ENCODE data around the gene NFYA.

Gene NFYA

DNA sequence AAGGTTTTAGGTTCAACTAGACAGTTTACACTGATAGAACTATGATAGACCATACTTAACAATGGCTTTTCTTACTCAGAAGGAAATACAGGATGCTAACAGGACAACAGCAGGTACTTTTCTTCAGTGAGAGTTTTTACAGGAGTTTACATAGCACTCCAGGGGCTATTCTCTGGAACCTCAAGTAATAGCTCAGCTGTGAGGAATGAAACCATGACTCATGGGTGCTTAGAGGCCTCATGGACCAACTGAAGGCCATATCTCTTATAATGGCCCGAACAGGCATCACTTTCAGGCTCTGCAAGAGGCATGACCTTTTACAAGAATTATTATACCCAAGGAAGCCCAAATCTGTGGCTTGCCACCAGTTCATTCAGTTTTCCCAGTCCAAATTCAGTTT, 49.6 kb downstream of the NFYA start:
- DNase-seq = no peak

DNA sequence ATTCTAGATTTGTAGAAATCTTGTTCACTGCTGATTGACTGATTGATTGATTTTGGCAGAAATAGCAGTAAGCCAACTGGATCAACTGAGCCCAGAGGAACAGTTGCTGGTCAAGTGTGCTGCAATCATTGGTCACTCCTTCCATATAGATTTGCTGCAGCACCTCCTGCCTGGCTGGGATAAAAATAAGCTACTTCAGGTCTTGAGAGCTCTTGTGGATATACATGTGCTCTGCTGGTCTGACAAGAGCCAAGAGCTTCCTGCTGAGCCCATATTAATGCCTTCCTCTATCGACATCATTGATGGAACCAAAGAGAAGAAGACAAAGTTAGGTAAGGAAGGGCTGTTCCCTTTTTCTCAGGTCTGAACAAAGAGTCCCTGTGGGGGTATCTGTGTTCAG, 50.1 kb downstream of the NFYA start:
- no peak for DNase-seq

DNA sequence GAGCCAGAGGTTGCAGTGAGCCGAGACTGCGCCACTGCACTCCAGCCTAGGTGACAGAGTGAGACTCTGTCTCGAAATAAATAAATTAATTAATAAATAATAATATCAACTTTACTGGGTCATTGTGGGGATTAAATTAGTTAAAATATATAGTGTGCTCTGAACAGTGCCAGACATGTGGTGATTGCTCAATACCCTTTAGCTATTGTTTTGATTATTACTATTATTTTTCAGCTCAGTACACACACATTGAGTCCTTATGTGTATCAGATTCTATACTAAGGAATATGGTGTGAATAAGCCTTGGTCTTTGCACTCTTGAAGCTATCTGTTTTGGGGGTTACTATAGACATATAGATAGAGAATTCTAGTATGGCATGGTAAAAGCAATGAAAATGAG, 52.5 kb downstream of the NFYA start:
- no peak for DNase-seq

DNA sequence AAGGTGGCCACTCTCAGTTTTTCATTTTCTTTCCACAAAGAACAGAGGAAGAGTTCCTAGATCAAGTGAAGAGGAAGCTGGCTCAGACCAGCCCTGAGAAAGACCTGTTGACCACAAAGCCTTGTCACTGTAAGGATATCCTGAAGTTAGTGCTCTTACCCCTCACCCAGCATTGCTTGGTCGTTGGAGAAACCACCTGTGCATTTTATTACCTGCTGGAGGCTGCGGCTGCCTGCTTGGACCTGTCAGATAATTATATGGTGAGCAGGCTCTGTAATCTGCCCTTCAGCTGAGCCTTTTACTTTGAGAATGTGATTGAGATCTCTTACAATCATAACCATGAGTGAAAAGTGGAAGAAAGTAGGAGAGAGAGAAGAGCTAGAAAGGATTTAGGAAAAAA, 59.5 kb downstream of the NFYA start:
- DNase-seq = no peak

DNA sequence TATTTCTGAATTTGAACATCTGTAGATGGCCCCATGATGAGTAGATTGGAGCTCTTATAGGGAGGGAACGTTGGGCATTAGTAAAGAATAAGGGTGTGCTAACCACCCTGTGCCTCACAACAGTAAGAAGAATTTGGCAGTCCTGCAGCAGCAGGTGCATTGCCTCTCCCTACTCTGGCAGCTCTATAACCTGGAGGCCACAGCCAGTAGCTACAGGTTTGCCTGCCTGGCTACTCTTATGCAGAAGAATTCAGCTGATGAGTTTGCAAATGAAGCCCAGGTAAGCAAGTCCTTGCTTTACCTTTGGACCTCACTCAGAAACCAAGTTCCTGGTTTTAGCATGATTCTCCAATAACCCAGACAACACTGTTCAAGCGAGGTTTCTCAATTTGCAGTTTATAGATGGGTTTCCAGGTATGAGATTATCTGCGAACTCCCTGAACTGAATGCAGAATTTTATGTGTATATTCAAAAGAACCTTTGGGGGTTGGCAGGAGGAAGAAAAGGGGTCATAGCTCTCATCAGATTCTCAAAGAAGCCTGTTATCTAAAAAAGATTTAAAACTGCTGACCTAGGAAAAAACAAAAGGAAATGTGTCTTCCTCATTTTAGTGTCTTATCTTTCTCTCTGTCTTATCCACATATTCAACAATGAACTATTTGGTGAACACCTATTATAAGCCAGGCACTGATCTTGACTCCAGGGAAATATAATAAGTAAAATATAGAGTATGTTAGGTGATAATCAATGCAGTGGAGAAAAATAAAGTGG, 62.5 kb downstream of the NFYA start:
- DNase-seq = no peak

DNA sequence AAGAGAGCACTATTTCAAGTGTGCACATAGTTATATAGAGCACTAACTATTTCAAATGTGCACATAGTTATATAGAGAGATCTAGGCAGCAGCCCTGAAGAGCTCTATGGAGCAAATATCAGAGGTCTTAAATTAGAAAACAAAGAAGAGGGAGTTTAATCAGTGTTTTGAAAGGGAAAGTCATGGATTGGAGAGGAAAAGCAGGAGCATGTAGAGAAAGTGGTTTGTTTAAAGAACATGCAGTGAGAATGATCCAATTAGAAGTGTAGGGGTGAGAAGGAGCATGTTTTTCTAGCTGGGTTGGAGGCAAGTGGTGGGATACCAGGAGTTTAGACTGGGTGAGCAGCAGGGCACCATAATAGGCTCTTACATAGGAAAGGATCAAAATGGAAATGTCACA, 64.1 kb downstream of the NFYA start:
- no peak for DNase-seq

DNA sequence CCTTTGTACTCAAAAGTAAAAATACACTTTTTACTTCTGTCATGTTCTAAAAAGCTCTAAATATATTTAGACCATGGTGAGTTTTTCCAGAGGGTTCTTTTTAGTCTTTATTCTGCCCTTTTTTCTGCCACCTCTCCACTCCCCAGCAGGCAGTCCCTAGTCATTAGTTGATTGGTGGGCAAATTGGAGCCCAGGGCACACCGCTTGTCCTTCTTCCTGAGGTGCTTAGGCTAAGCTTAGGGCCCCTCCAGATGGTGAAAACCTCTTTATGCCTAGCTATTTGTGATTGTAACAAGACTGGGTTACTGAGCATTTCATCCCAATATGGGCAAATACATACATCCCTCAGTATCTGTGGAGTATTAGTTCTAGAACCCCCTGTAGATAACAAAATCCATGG, 75.1 kb downstream of the NFYA start:
- DNase-seq = no peak

Data from T1000 (cell line).